GM12892 (cell line): ENCODE data around the gene GRHL1.
"Not testable (repeated sequence)": the region's sequence is repeated elsewhere in the genome, so short reads cannot be mapped to it uniquely, and the experiment has no call there.

ENCODE experiments used
- DNase-seq: peaks from one replicate; pipeline ENCODE4 v3.0.0; 2011; ENCODE audit not compliant: insufficient read length
- FAIRE-seq: peaks from 2 replicates; lab custom pipeline; 2011; peaks lifted over from hg19 to GRCh38; lab: Jason Lieb, UNC
- POLR2A ChIP-seq: IDR thresholded peaks from 2 replicates; pipeline ENCODE4 v1.6.1; 2011; ENCODE audit warnings: low read depth, low read length, control low read depth
- POLR2AphosphoS5 ChIP-seq: IDR thresholded peaks from 2 replicates; pipeline ENCODE4 v1.6.1; 2011; ENCODE audit warnings: low read depth, low read length, control low read depth
- TAF1 ChIP-seq: IDR thresholded peaks from 2 replicates; pipeline ENCODE4 v1.6.1; 2011; ENCODE audit warnings: low read depth, mild to moderate bottlenecking, control low read depth, low read length, borderline replicate concordance

GRHL1 gene

GRCh38 chr2:10009271-10009810 lies 57.8 kb downstream of the GRHL1 start:
- FAIRE-seq (no peak), DNase-seq (no peak)
- TF ChIP-seq TAF1 (no peak), POLR2A (no peak), POLR2AphosphoS5 (no peak)

GRCh38 chr2:10009811-10010781 lies 58.6 kb downstream of the GRHL1 start:
- DNase-seq (no peak), FAIRE-seq (no peak)
- TF ChIP-seq POLR2AphosphoS5 (no peak), TAF1 (no peak), POLR2A (no peak)

GRCh38 chr2:10010861-10011605 lies 59.5 kb downstream of the GRHL1 start:
- DNase-seq, FAIRE-seq: not testable (repeated sequence)

GRCh38 chr2:10011606-10012325 lies 60.3 kb downstream of the GRHL1 start:
- not testable (repeated sequence) for FAIRE-seq

GRCh38 chr2:10012366-10012962 lies 61.0 kb downstream of the GRHL1 start:
- not testable (repeated sequence) for DNase-seq, FAIRE-seq

More at GRCh38 chr2:10011606-10012325, 60.3 kb downstream of the GRHL1 start:
- DNase-seq: not testable (repeated sequence)

- TF ChIP-seq TAF1 (no peak), POLR2AphosphoS5 (no peak), POLR2A (no peak)
- FAIRE-seq (peak; percentile 53), DNase-seq (no peak)
Observed at GRCh38 chr2:10012963-10013461, 61.5 kb downstream of the GRHL1 start.

- not testable (repeated sequence) for FAIRE-seq, DNase-seq
Observed at GRCh38 chr2:10013651-10014417, 62.3 kb downstream of the GRHL1 start.

GRCh38 chr2:10014418-10015190 lies 63.1 kb downstream of the GRHL1 start:
- FAIRE-seq (no peak), DNase-seq (no peak)
- TF ChIP-seq POLR2AphosphoS5: no peak
- TF ChIP-seq TAF1: no peak

- DNase-seq, FAIRE-seq: not testable (repeated sequence)
Observed at GRCh38 chr2:10015376-10015989, 64.0 kb downstream of the GRHL1 start.
